HEK293 (cell line): ENCODE data around the gene JAML.

Source experiments
- BCL11B ChIP-seq: fragments of 450-650 bp; formaldehyde crosslinking; IDR thresholded peaks from 2 replicates; pipeline ENCODE4 v1.5.1; 2016; ENCODE audit warnings: low read depth, missing biosample characterization, missing genetic modification characterization
- HOXA7 ChIP-seq: sonication (generic); formaldehyde crosslinking; IDR thresholded peaks from 2 replicates; pipeline ENCODE4 v1.8.1; 2022; ENCODE audit warnings: missing genetic modification reagents, borderline replicate concordance
- SP2 ChIP-seq: fragments of 450-650 bp; formaldehyde crosslinking; IDR thresholded peaks from 2 replicates; pipeline ENCODE4 v1.5.1; 2016; ENCODE audit warnings: missing biosample characterization, missing genetic modification characterization
- YY1 ChIP-seq: fragments of 450-650 bp; formaldehyde crosslinking; IDR thresholded peaks from 2 replicates; pipeline ENCODE4 v1.5.1; 2018; ENCODE audit warnings: missing biosample characterization, missing genetic modification characterization
- ZFP3 ChIP-seq: fragments of 450-650 bp; formaldehyde crosslinking; IDR thresholded peaks from 2 replicates; pipeline ENCODE4 v1.5.1; 2016; ENCODE audit warnings: low read depth, missing biosample characterization, missing genetic modification characterization
- ZNF223 ChIP-seq: fragments of 450-650 bp; formaldehyde crosslinking; IDR thresholded peaks from 2 replicates; pipeline ENCODE4 v1.5.1; 2016; ENCODE audit warnings: missing biosample characterization, missing genetic modification characterization
- ZNF558 ChIP-seq: fragments of 450-650 bp; formaldehyde crosslinking; IDR thresholded peaks from 2 replicates; pipeline ENCODE4 v1.5.1; 2016; ENCODE audit warnings: missing biosample characterization, missing genetic modification characterization
- ZSCAN16 ChIP-seq: fragments of 450-650 bp; formaldehyde crosslinking; IDR thresholded peaks from 2 replicates; pipeline ENCODE4 v1.5.1; 2016; ENCODE audit warnings: missing biosample characterization, missing genetic modification characterization
- TF ChIP-seq, protein P1 (sequence below): fragments of 450-650 bp; formaldehyde crosslinking; IDR thresholded peaks from 2 replicates; pipeline ENCODE4 v1.5.1; 2016; ENCODE audit warnings: missing biosample characterization, missing genetic modification characterization
- TF ChIP-seq, protein P2 (sequence below): fragments of 450-650 bp; formaldehyde crosslinking; IDR thresholded peaks from 2 replicates; pipeline ENCODE4 v1.5.1; 2016; ENCODE audit warnings: missing biosample characterization, missing genetic modification characterization

DNA sequence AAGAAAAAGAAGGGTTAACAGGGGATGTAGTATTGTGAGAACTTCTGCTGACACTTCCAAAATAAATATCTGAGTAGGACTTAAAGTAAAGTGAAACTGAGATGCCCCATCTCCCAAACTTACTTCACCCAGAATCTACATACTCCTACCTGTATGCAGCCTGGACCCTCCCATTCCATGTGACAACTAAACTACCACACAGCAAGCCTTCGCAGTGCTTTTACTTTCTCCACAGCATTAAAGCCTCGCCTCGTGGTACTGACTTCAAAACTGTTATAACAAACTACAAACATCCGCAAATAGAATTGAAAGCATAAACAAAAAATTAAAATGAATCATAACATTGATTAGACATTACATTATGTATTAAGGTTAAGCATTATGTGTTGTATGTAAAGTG is 38.3 kb upstream of the JAML start:
- TF ChIP-seq, protein P1, sequence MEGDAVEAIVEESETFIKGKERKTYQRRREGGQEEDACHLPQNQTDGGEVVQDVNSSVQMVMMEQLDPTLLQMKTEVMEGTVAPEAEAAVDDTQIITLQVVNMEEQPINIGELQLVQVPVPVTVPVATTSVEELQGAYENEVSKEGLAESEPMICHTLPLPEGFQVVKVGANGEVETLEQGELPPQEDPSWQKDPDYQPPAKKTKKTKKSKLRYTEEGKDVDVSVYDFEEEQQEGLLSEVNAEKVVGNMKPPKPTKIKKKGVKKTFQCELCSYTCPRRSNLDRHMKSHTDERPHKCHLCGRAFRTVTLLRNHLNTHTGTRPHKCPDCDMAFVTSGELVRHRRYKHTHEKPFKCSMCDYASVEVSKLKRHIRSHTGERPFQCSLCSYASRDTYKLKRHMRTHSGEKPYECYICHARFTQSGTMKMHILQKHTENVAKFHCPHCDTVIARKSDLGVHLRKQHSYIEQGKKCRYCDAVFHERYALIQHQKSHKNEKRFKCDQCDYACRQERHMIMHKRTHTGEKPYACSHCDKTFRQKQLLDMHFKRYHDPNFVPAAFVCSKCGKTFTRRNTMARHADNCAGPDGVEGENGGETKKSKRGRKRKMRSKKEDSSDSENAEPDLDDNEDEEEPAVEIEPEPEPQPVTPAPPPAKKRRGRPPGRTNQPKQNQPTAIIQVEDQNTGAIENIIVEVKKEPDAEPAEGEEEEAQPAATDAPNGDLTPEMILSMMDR (tag by site-specific recombination): no peak
- TF ChIP-seq HOXA7 (CRISPR knock-in tag) (no peak), ZNF223 (tag by site-specific recombination) (no peak), ZSCAN16 (tag by site-specific recombination) (no peak), ZNF558 (no peak), BCL11B (no peak), ZFP3 (tag by site-specific recombination) (no peak), YY1 (no peak), SP2 (tag by site-specific recombination) (no peak)
- TF ChIP-seq, protein P2, sequence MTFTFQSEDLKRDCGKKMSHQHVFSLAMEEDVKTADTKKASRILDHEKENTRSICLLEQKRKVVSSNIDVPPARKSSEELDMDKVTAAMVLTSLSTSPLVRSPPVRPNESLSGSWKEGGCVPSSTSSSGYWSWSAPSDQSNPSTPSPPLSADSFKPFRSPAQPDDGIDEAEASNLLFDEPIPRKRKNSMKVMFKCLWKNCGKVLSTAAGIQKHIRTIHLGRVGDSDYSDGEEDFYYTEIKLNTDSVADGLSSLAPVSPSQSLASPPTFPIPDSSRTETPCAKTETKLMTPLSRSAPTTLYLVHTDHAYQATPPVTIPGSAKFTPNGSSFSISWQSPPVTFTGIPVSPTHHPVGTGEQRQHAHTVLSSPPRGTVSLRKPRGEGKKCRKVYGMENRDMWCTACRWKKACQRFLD: no peak
